NCI-H748 treated with DMSO at 0.1 percent for 48 hours (cell line): ENCODE data around the gene CD84.
"Not testable (repeated sequence)": the region's sequence is repeated elsewhere in the genome, so short reads cannot be mapped to it uniquely, and the experiment has no call there.

Experiments
- DNase-seq: peaks from one replicate; lab custom pipeline; 2025; lab: John Stamatoyannopoulos, UW

Gene CD84

DNA sequence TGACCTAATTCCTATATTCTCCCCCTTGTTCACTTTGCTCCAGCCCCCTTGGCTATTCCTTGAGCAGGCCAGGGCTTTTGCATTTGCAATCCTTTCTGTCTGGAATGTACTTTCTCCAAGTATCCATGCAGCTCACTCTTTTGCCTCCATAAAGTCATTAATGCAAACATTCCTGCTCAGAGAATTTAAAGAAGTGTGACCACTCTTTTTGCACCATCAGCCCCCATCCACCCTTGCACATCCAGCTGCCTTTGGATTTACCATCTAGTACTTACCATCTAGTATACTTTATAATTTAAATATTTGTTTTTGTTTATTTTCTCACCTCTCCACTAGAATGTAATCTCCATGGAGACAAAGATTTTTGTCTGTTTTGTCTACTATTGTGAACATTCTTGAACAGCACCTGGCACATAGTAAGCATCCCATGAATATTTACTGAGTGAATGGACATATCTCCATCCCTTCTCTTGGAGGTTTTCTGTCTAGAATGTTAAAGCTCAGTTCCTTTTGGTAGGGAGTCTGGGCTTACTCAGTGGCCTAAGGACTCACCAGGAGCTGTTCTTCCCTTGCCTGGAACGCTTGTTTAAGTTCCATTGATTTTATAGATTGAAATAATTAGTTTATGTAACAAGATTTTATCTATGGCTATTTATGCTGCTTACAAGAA, 78.8 kb downstream of the CD84 start:
- DNase-seq: no peak

- no peak for DNase-seq
These were observed 79.7 kb downstream of the CD84 start for GRCh38 chr1:160499631-160500030.

- not testable (repeated sequence) for DNase-seq
These were observed 80.8 kb downstream of the CD84 start for GRCh38 chr1:160498301-160499065.

DNA sequence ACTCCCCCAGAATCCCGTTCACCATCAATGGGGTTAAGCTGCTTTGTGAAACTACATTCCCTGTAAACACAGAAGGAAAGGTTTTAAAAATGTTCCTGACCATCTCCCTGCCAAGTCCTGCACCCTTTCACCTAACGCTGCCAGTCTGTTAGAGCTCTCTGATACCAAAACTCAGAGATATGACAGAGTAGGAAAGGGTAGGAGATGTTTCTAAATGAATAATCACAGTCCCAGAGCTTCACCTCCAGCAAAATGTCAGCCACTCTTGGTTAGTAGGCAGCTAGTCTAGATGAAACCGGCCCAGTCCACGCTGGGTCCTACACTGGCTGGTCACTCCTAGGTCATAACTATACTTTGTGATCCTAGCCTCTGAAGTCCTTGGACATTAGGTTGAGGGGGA, 83.0 kb downstream of the CD84 start:
- DNase-seq: no peak

- DNase-seq: no peak
These were observed 84.7 kb downstream of the CD84 start for GRCh38 chr1:160494620-160495019.

DNA sequence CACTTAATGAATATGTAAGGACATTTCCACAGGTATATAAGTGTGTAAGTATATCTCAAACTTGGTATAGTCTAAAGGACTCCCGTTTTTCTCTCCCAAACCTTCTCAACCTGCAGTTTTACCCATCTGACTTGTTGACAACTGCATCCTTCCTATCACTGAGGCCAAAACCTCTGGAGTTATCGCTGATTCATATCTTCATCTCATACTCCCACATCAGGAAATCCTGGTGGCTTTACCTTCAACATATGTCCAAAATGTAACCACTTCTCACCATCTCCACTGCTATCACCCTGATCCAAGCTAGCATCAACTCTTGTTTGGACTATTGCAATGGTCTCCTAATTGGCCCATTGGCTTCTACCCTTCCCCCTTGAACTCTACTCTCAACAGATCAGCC, 86.7 kb downstream of the CD84 start:
- no peak for DNase-seq

DNA sequence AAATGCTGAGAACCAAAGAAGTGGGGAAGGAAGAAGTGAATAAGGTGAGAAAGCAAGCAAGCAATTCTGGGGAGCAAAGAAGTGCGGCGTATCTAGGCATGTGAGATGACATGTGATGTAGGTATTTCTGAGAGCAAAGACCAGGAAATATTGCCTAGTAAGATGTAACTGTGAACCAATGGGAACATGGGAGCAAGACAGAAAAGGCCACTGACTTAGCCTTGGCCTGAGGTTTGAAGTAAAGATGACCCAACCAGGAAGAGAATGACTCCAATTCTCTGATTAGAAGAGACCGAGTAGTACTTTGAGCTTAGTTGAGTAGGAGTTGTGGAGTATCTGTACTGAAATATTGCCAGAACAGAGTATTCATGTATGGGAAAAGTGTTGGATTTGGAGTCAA, 87.3 kb downstream of the CD84 start:
- DNase-seq: no peak
